Right lobe of liver (tissue), 6 donors: ENCODE results near the gene AP3D1. TPM values are rescaled to one million over a fixed set of nuclear protein-coding genes. Genes with fewer than 3 reads are reported as not detected.
"Not testable (repeated sequence)": the region's sequence is repeated elsewhere in the genome, so short reads cannot be mapped to it uniquely, and the experiment has no call there.

Experiments
- ATAC-seq, 4 donors: fragments of 200-7000 bp; cut with Tn5 transposase; one replicate each; pipeline ENCODE4 v1.9.1; 2020; ENCODE audit warnings: mild to moderate bottlenecking in 4 of 4, moderate library complexity in 4 of 4
- DNase-seq, 3 donors: peaks; one replicate each; pipeline ENCODE4 v3.0.0-alpha.2; 2020
- H3K27ac ChIP-seq, 3 donors: fragments of 200-600 bp; one replicate each; pipeline ENCODE4 v1.8.0; 2022
- H3K27me3 ChIP-seq, 2 donors: fragments of 200-600 bp; one replicate each; pipeline ENCODE4 v1.8.0; 2022
- H3K36me3 ChIP-seq, 4 donors: fragments of 200-600 bp; sonication (generic) in 1 of 4; one replicate each; pipeline versions ENCODE4 v1.5.1 to v1.8.0; 2017 to 2022; ENCODE audit warnings: control low read depth in 1 of 4
- H3K4me1 ChIP-seq, 4 donors: fragments of 200-600 bp; sonication (generic) in 1 of 4; one replicate each; pipeline versions ENCODE4 v1.5.1 to v1.8.0; 2017 to 2022; ENCODE audit warnings: control low read depth in 1 of 4
- H3K4me3 ChIP-seq, 3 donors: fragments of 200-600 bp; one replicate each; pipeline ENCODE4 v1.8.0; 2022
- H3K9me3 ChIP-seq, 4 donors: fragments of 200-600 bp; sonication (generic) in 1 of 4; one replicate each; pipeline versions ENCODE4 v1.5.1 to v1.8.0; 2017 to 2022; ENCODE audit warnings: control low read depth in 1 of 4
- CTCF ChIP-seq, 4 donors: fragments of 200-600 bp in 3 of 4; fragments of 450-650 bp in 1 of 4; IDR thresholded peaks; one replicate each; pipeline versions ENCODE4 v1.5.1 to v1.8.0; 2016 to 2022; ENCODE audit warnings: antibody characterized with exemption in 4 of 4, mild to moderate bottlenecking in 2 of 4
- POLR2A ChIP-seq: fragments of 450-650 bp; IDR thresholded peaks from one replicate; pipeline ENCODE4 v1.6.1; 2017; ENCODE audit warnings: antibody characterized with exemption, mild to moderate bottlenecking
- WGBS: methylation state at CpG from one replicate; pipeline ENCODE4 v1.1.6; 2018; ENCODE audit warnings: low coverage, low lambda C conversion rate; ENCODE audit not compliant: insufficient coverage; ENCODE audit errors: missing lambda C conversion rate; 5-methylcytosine and 5-hydroxymethylcytosine counted together
- intact Hi-C, 2 donors: fragments of 100-400 bp; cut with DNase I; formaldehyde crosslinking; loops; one replicate each; pipeline versions ENCODE4 v1.11.2 to v1.14.1; 2022
- total RNA-seq, 6 experiments: library from RNA; depleted of rRNA in 2 of 6; stranded (reverse); fragments of >200 nt in 2 of 6; fragmentation: NEBNext Ultra II Directional in 3 of 6; extraction: Animal tissue kit (Norgen Biotek cat#: 25700) in 3 of 6; gene quantifications; one replicate each; pipeline versions ENCODE4 v1.1.0 to v1.2.4, GENCODE V29; 2016 to 2023
- donor health status: DM: no; HTN: yes; CAD: no.
- donor health status: DM: no; HTN: no; CAD: no.
- donor health status: DM: no; HTN: no; CAD: no.
- donor health status: DM: no; HTN: yes; CAD: no.
- donor health status: DM: no; HTN: yes; CAD: no.

AP3D1 gene
- total RNA-seq, 6 experiments from 2014 or later: 55.5 to 99.0 (median 65.5) TPM

GRCh38 chr19:2089727-2090053 is 61.7 kb downstream of the AP3D1 start:
- intact Hi-C loops: no loop called here
- no peaks in the 10 kb centered on the region for H3K9me3 ChIP-seq
- no peak overlapping the region for H3K4me3 ChIP-seq
- TF ChIP-seq POLR2A (no peak), CTCF (IDR thresholded peaks at IDR 0.05) (no peak)
- H3K36me3 ChIP-seq: no peaks in the 10 kb centered on the region
- H3K27ac ChIP-seq: peak overlapping the region; percentile 15 to 56 (median 49)
- DNase-seq (peak in 1 of 3 donors; percentile 26), ATAC-seq (no peak)
- H3K27me3 ChIP-seq: no peaks in the 10 kb centered on the region
- WGBS: 60% methylated on average over 2 of the region's 2 CpGs
- peaks cover 0 to 19% (median 9%) of the 10 kb centered on the region in 4 donors for H3K4me1 ChIP-seq

- WGBS: 88% methylated on average over 4 of the region's 16 CpGs
- TF ChIP-seq POLR2A (no peak), CTCF (IDR thresholded peaks at IDR 0.05) (no peak)
- H3K9me3 ChIP-seq: no peaks in the 10 kb centered on the region
- DNase-seq (peak in 1 of 3 donors; percentile 29), ATAC-seq (no peak)
- intact Hi-C loops: no loop called here
- no peaks in the 10 kb centered on the region for H3K36me3 ChIP-seq
- H3K27me3 ChIP-seq: no peaks in the 10 kb centered on the region
- no peak overlapping the region for H3K4me3 ChIP-seq
- H3K27ac ChIP-seq: peak overlapping the region in 1 of 3 donors; percentile 49
- peaks cover 0 to 16% (median 9%) of the 10 kb centered on the region in 4 donors for H3K4me1 ChIP-seq
Measured at GRCh38 chr19:2089001-2089711, 62.2 kb downstream of the AP3D1 start.

GRCh38 chr19:2087621-2088100 is 63.7 kb downstream of the AP3D1 start:
- intact Hi-C loops: no loop called here
- no peak for TF ChIP-seq POLR2A
- no peak for TF ChIP-seq CTCF (IDR thresholded peaks at IDR 0.05)
- Histone ChIP-seq H3K27me3 (no peaks in the 10 kb centered on the region), H3K4me3 (no peak overlapping the region), H3K27ac (peak overlapping the region; percentile 19 to 61 (median 52)), H3K36me3 (no peaks in the 10 kb centered on the region), H3K9me3 (no peaks in the 10 kb centered on the region), H3K4me1 (peaks cover 0 to 15% (median 8%) of the 10 kb centered on the region in 4 donors)
- ATAC-seq (peak; percentile 1 to 31 (median 16)), DNase-seq (no peak)
- WGBS: 86% methylated on average over 6 of the region's 14 CpGs

GRCh38 chr19:2086695-2087620 is 64.4 kb downstream of the AP3D1 start:
- H3K4me3 ChIP-seq, H3K9me3 ChIP-seq, H3K27me3 ChIP-seq, H3K36me3 ChIP-seq, intact Hi-C loops: not testable (repeated sequence)
- DNase-seq (peak in 1 of 3 donors; percentile 79), ATAC-seq (peak in 3 of 4 donors; percentile 2 to 66 (median 36))
- Histone ChIP-seq H3K27ac (peak overlapping the region; percentile 19 to 61 (median 52)), H3K4me1 (peaks cover 0 to 15% (median 8%) of the 10 kb centered on the region in 4 donors)
- 33% methylated on average over 10 of the region's 13 CpGs for WGBS
